Stimulated activated CD4-positive, alpha-beta T cell treated with anti-CD3 and anti-CD28 coated beads, Interleukin-12 subunit alpha, Interleukin-12 subunit beta, amount 100 ng/mL, for 48 hours (primary cell): ENCODE results near the gene EFCAB8.

Experiments
- DNase-seq, 3 donors: peaks; one replicate each; pipeline ENCODE4 v3.0.0-alpha.2; 2020; ENCODE audit warnings: low read depth in 2 of 3, low spot score in 1 of 3

The EFCAB8 gene

GRCh38 chr20:32909896-32910571, 51.3 kb downstream of the EFCAB8 start:
- DNase-seq: no peak

GRCh38 chr20:32911355-32911754, 52.6 kb downstream of the EFCAB8 start:
- DNase-seq: no peak

- no peak for DNase-seq
Measured at GRCh38 chr20:32912688-32913087, 54.0 kb downstream of the EFCAB8 start.

- no peak for DNase-seq
Measured at GRCh38 chr20:32914031-32914430, 55.3 kb downstream of the EFCAB8 start.

GRCh38 chr20:32917191-32917950, 58.6 kb downstream of the EFCAB8 start:
- DNase-seq: no peak

- no peak for DNase-seq
Measured at GRCh38 chr20:32918296-32918695, 59.6 kb downstream of the EFCAB8 start.

- DNase-seq: no peak
Measured at GRCh38 chr20:32918751-32919150, 60.0 kb downstream of the EFCAB8 start.

GRCh38 chr20:32920066-32920465, 61.3 kb downstream of the EFCAB8 start:
- no peak for DNase-seq

GRCh38 chr20:32920530-32921298, 62.0 kb downstream of the EFCAB8 start:
- no peak for DNase-seq

- no peak for DNase-seq
Measured at GRCh38 chr20:32922466-32922865, 63.7 kb downstream of the EFCAB8 start.

GRCh38 chr20:32924781-32925180, 66.1 kb downstream of the EFCAB8 start:
- no peak for DNase-seq

- DNase-seq: no peak
Measured at GRCh38 chr20:32925481-32926196, 66.9 kb downstream of the EFCAB8 start.

GRCh38 chr20:32929162-32929561, 70.4 kb downstream of the EFCAB8 start:
- no peak for DNase-seq

GRCh38 chr20:32930181-32930580, 71.5 kb downstream of the EFCAB8 start:
- no peak for DNase-seq

- DNase-seq: no peak
Measured at GRCh38 chr20:32930701-32931100, 72.0 kb downstream of the EFCAB8 start.

GRCh38 chr20:32934580-32934979, 75.9 kb downstream of the EFCAB8 start:
- no peak for DNase-seq

GRCh38 chr20:32941155-32941885, 82.6 kb downstream of the EFCAB8 start:
- no peak for DNase-seq

GRCh38 chr20:32943490-32944052, 84.8 kb downstream of the EFCAB8 start:
- no peak for DNase-seq

GRCh38 chr20:32945710-32946221, 87.0 kb downstream of the EFCAB8 start:
- no peak for DNase-seq

GRCh38 chr20:32946629-32947028, 87.9 kb downstream of the EFCAB8 start:
- DNase-seq: no peak
